ENCODE measurements around the gene RFLNA.

RFLNA gene, protein sequence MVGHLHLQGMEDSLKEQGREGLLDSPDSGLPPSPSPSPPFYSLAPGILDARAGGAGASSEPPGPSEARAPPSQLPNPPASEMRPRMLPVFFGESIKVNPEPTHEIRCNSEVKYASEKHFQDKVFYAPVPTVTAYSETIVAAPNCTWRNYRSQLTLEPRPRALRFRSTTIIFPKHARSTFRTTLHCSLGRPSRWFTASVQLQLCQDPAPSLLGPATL

DNA sequence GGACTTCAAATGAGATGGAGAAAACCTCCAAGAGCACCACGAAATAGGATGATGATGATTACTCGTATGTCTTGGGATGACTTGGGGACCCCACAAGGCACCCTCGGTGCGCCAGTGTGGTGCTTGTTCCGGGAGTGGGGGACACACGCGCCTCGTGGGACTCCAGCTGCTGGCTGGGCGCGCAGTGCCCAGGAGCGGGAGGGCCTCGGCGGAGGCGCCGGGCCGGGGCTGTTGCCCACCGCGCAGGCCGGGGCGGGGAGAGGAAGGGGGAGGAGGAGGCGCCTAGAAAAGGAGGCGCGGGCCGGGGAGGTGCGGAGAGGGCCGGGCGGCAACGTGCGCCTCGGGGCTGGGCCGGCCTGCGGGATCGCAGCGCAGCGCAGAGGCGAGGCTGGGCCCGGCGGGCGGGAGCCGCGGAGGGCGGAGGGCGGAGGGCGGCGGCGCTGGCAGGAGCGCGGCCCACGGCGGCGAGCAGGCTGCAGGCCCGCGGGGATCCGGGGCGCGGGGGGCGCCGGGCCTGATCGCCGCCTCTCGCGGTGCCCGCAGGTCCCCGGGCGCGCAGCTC, at the start of gene RFLNA:
Gene RFLNA, plus strand, starts transcription at position 314 of the 562 bp plus-strand sequence. CDS start 337 bp downstream, outside the sequence.
- peak; percentile 82 for DNase-seq

DNA sequence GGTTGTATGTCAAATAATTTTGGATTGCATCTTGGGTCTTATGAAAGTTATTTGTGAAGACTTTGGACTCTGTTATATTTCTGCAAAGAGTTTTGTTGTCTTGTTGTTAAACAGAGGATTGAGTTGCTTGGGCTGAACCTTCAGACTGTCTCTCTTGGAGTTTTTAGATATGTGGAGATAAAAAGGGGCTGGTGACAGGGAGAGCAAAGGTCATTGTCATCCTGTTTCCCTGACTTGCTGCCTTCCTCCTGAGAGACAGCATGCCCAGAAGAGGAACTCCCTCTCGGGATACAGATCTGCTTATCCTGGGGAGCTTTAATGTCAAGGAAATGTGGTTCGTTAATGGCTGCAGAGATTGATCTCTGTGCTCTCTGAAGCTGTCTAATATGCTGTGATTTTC, 47.6 kb upstream of the RFLNA start:
- no peak for DNase-seq

DNA sequence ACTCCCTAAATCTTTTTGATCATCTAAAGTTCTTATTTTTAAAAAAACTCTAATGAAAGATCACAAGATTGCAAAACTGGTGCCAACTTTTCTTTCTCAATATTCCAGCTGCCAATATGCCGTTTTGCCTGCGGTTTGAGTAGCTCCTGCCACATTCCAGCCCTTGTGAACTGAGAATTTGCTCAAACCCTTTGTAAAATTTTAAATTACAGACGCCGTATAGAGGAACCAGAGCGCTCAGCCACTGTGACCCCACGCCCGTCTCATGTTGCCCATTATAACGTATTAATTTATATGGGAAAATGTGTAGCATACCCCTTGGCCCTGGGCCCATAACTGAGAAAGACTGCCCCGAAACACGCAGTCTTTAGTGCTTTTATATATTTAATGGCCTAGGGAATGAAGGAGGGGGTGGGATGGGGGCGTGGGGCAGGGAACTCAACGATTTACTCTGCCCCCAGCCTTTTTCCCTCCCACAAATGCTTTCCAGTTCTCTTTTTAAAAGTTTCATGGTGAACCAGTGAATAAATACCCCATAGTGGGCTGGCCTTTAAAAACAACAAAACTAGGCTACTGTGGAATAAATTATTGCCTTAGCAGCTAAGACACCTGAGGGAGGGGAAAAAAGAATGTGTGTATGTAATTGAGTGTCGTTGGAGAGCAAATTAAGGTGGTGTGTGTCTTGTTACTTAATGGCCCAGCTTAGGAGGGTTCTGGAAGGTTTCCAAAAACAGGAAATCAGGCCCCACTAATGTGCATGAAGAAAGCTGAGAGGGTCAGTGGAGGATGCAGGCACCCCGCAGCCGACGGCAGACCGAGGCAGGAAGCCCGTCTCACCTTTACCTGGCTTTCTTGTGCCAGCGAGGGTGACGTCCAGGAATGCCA, 45.7 kb upstream of the RFLNA start:
- DNase-seq = no peak

DNA sequence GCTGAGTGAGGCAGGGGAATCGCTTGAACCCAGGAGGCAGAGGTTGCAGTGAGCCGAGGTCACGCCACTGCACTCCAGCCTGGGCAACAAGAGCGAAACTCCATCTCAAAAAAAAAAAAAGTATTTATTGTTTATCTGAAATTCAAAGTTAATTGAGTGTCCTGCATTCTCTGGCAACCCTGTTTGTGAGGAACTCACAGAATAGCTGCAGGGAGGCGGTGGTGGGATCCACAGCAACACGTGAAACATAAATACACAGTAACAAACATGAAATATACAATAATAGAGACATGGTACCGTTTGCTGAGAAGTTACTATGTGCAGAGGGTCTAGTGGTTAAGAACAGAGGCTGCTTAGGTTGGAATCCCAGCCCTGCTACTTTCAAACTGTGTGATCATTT, 43.7 kb upstream of the RFLNA start:
- DNase-seq = no peak

DNA sequence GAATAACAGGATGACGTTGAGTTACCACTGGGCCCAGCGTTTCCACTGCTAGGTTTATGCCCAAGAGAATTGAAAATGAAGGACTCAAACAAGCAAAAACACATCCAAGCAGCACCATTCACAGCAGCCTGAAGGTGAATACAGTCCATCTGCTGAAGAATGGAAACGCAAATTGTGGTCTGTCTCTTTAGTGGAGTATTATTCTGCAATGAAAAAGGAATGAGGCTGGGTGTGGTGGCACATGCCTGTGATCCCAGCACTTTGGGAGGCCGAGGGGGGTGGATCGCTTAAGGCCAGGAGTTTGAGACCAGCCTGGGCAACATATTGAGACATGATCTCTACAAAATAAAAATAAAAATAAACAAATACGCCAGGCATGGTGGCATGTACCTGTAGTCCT, 41.9 kb upstream of the RFLNA start:
- no peak for DNase-seq

DNA sequence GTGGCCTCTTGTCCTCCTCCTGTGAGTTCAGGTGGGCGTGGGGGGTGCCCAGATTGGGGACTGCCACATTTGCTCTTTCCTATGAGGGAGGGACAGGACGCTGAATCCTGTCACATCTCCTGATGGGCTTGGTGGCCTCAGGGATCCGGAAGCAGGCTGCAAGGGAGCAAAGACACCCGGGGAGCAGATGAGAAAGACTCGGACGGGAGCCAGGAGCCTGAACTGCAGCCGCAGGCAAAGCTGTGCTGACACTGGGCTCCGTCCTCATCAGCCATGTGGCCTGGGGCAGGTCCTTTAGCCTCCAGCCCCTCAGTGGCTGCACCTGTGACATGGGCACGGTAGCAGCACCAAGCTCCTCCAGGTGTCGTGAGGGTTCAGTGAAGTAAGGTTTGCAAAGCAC, 40.8 kb upstream of the RFLNA start:
- DNase-seq = no peak

DNA sequence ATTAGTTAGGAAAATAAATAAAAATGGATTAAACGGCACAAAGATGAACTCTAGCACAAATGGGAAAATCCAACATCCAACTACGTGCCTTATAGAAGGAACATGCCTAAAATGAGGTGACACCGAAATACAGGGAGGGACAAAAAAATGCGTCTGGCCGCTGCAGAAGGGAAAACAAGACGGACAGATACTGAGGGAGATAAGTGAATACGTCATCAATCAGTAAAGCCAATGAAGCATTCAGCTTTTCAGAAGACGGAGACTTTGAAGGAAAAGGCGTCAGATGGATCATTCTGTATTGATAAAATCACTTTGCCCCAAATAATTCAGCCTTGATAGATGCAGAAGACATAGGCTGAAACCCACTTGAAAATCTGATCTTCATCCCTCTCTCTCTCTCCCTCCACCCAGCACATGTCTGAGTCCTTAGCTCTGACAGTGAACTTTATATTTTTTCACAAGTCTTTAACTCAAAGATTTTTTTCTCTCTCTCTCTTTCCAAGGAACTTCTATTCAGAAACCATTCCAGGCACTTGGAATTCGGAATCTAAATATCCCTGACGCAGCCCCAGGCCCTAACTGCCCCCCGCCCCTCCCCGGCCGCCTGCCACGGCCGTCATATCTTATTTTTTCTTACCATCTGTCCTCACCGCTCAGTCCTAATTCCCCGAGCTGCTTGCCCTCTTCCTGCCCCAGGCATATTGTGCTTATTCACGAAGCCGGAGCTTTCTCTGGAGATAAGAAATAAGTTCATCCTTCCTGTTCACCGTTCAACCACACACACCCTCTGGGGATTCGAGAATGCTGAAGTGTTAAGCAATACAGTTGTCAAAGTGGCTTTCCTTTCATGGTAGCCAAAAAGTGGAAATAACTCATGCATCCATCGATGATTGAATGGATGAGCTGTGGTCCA, 35.5 kb upstream of the RFLNA start:
- DNase-seq = no peak

DNA sequence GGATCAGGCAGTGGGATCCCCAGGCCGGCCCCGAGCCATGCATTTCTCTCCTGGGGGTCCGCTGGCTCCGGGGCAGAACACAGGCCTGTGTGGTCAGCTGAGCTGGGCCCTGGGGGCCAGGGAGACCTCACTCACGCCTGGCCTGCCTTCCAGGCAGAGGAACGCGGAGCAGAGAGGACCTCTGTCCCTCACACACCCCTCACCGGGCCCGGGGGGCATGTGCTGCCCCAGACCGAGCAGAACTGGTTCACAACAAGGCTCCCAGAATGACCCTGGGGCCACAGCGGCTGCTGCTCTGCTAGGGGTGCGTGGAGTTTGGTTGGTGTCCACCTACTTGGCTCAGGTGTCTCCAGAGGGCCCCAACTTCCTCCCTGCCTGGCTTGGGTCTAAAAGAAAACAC, 33.0 kb upstream of the RFLNA start:
- DNase-seq = no peak

DNA sequence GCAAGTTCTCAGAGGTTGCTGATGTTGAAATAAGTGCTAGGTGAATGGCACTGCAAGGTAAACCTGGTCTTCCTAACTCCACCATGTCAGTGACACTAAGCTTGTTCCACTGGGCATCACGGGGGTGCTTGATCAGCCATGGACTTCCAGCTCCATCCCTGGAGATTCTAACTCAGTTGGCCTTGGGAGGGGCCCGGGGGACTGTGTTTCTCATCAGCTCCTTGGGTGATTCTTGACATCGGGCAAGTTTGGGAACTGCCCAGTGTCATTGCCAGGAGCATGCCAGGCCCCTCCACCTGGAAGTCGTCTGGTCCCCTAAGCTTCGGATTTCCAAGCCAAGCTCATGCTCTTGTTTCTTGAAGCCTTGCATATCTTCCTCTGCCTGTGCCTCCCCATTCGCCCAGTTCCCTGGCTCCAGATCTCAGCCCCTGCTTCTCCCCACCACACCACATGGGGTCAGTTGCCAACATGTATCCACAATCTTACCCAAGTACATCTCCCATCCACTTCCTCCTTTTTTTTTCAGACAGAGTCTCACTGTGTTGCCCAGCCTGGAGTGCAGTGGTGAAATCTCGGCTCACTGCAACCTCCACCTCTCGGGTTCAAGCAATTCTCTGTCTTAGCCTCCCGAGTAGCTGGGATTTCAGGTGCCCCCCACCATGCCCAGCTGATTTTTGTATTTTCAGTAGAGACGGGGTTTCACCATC, 30.7 kb upstream of the RFLNA start:
- no peak for DNase-seq

DNA sequence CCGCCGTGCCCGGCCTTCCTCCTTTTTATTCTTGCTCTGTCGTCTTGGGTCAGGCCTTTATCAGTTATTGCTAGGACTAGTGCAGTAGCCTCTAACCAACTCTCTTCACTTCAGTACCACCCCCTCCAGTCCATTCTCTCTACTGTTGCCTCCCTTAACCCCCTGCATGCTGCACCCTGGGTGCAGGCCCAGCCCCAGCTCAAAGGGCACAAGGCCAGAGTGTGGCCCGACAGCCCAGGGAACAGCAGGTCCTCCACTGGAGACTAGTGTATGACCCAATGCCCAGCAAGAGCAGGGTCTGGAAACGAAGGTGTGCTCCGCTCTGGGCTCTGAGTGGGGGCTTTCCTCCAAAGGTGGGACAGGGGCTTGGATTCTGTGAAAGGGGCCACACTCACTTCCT, 30.0 kb upstream of the RFLNA start:
- no peak for DNase-seq

DNA sequence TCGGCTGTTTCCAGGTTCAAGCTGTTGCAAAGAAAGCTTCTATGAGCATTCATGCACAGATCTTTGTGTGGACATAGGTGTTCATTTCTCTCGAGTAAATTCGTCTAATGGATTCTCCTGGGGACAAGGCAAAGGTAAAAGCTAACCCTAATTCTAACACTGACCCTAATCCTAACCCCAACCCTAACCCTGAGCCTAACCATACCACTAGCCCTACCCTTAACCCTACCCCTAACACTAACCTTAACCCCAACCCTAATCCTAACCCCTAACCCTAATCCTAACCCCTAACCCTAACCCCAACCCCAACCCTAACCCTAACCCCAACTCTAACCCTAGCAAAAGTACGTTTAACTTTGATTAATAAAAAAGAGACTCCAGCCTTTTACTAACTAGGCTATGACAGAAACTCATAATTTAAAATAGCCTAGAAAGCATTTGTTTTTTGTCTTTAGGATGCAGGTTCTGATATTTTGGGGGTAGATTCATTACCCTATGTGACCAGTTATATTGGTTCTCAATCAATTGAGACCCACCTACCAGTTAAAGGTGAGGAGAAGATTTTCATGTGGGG, 27.6 kb upstream of the RFLNA start:
- DNase-seq = no peak

DNA sequence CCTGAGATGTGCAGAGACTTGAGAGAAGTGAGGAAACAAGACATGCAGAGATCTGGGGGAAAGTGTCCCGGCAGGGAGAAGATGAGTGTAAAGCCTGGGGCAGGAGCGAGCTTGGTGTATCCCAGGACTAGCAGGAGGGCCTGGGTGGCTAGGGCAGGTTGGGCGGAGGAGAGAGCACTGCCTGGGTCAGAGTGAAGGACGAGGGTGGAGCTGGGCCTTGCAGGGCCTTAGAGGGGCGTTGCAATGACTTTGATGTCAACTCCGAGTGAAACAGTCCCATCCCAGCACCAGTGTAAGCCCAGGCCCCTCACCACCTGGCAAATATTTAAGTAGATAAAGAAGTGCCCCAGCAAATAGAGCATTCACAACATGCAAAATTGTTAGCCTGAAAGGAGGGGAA, 24.2 kb upstream of the RFLNA start:
- no peak for DNase-seq

DNA sequence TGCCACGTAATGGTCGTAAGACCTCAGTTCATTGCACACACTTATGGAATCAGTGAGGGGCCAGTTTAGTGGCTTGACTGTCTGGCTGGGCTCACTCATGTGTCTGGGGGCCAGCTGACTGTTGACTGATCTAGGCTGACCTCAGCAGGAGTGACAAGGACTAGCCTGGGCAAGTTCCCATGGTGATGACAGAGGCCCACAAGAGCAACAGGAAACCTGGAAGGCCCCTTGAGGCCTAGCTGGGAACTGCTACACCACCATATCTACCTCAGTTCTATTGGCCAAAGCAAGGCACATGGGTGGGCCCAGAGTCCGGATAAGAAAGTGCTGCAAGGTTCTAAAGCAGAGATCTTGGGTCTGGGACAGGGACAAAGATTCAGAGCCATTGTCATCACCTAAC, 21.3 kb upstream of the RFLNA start:
- DNase-seq = no peak

DNA sequence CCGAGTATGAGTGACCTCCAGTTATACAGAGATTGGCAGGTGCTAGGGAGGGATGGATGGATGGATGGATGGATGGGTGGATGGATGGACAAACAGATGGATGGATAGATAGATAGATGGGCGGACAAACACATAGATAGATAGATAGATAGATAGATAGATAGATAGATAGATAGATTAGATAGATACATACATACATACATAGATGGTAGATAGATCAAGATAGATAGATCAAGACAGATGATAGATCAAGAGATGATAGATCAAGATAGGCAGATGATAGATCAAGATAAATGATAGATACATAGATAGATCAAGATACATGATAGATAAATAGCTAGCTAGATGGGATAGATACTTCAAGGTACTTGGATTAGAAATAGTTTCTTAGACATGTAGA, 18.6 kb upstream of the RFLNA start:
- no peak for DNase-seq

DNA sequence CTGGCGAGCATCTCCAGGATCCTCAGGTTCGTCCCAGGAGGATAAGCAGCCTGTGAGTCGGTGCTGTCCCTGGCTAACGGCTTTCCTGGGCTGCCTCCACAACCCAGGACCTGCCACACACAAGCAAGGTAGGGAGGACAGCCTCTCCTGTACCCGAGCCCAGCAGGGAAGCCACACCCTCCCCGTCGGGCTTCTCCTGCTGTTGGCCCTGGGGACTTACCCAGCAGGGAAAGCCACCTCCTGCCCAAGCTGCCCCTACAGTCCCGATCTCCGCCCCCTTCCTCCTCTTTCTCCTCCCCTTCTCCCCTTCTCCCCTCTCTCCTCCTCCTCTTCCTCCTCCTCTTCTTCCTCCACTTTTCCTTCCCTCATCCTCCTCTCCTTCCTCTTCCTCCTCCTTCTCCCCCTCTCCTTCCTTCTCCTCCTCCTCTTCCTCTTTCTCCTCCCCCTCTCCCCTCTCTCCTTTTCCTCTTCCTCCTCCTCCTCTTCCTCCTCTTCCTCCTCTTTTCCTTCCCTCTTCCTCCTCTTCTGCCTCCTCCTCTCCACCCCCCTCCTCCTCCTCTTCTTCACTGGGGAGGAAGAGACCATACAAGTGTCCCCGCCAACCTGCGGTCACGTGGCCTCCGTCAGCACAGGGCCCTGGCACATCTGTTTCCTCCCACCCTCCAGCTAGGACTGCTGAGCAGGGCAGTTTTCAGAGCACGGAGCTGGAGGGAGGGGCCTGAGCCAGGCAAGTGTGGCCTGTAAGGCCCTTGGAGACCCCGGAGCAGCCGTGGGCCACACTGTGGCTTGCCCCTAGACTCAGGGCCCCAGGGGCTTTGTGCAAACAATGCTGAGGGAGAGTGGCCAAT, 17.3 kb upstream of the RFLNA start:
- peak; percentile 55 for DNase-seq

DNA sequence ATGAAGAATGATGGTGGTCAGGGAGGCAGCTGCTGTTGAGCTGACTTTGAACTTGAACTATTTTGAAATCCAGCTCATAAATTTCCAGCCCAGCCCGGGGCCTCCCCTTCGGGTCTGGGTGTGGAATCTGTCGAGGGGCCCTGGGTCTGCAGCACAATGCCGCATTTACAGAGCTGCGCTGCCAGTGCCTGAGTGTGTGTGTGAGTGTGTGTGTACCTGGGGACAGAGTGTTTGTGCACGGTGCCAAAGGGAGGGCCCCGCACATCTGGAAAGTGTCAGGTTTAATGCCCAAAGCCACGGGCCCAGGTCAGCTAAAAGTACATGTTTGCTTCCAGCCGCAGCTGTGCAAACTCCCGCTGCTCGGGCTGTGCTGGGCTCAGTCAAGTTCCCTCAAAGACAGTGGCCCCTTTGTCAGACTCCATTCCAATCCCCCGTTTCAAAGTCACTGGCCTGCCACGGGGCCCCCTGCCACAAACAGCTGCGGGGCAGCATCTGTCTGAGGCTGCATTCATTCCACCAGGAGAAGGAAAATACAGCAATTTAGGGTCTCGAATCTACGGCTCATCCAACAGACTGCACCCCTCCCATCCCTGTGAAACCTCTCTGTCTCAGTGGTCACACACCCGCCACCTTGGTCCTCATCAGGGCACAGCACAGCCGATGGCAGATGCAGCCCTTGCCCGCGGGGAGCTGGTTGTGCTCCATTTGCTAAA, 16.3 kb upstream of the RFLNA start:
- DNase-seq = peak; percentile 84

DNA sequence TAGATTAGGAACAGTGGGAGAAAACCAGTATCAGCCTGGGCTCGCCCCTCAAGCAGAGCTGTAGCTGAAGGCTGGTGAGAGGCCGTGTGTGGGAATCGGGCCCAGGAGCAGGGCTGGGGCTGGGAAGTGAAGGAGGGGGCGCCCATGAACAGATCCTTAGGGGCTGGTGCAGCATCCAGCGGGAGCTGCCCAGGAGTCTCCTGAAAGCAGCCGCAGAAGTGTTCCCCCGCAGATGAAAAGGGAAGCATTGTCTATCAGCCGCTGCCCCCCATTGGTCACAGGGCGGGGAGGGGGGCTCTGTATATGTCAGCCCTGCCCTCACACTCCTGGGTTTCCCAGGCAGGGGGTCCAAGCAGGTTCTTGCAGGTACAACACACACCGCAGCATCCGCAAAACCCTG, 15.6 kb upstream of the RFLNA start:
- DNase-seq = no peak

DNA sequence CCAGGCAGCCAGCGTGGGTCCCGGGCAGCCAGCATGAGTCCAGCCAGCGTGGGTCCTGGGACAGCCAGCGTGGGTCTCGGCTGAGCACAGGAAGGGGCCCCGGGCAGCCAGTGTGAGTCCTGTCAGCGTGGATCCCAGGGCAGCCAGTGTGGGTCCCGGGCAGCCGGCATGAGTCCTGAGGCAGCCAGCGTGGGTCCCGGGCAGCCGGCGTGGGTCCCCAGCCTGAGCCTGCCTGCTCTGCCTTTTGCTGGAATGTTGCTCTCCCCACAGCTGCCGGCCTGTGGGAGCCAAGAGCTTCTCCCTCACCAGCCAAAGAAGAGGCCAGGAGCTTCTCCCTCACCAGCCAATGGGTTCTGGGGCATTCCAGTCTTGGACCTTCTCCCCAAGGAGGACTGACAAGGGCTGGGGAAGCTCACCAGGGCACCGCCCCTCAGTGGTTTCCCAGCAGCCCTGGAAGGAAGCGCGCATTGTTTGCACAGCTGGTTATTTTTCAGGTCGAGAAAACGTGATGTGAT, 15.0 kb upstream of the RFLNA start:
- peak; percentile 60 for DNase-seq

DNA sequence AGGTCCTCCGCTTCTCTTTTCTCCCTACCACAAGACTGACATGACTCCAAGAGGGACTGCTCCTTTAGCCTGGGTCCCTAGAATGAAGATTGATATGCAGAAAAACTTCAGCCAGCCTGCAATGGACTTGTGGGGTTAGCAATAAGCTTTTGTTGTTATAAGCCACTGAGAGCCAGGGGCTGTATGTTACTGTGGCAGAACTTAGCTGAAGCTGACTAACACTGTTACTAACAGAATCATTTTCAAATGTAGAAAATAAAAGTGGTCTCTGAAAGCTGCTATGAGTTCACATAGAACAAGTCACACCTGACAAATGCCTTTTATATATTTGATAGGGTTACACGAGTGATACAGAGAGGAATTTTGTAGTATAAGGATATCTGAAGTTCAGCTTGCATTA, 13.6 kb upstream of the RFLNA start:
- no peak for DNase-seq

DNA sequence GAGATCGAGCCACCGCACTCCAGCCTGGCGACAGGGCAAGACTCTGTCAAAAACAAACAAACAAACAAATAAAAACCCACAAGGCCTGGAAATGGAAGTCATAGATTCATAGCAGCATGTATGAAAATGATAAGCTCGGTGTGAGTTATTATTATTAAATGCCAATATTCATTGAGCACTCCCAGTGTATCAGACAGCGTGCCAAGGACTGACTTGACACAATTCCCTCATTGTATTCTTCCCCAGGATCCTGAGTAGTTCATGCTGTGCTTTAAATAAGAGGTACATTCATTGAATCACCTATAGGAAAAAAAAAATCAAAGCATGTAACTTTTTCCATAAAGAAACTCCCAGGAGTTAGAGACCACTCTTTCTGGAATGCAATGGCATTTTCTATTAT, 12.6 kb upstream of the RFLNA start:
- no peak for DNase-seq

Data from right forelimb (tissue), 1 donor.